ENCODE results near the gene FH. TPM values are rescaled to one million over a fixed set of nuclear protein-coding genes. Genes with fewer than 3 reads are reported as not detected.

Gene FH
- total RNA-seq, result 10 to 100 TPM; 63.6 to 83.4 (median 69.1) TPM

GRCh38 chr1:241519308-241520079 lies at the start of gene FH:
TSS of gene FH (minus strand) at chr1:241519755. CDS start at chr1:241519722, 33 bp downstream.
- intact Hi-C loops (cut with DNase I), result loop anchor here (5.0 kb wide), 1 partner anchor 123 kb away; the partner anchor contains the start of genes CHML and OPN3
- WGBS, result 0% methylated on average over 9 of the region's 70 CpGs
- TF ChIP-seq CTCF (IDR thresholded peaks at IDR 0.05), result no peak
- no peak for TF ChIP-seq EP300 (IDR thresholded peaks at IDR 0.05)
- peak; percentile 21 for TF ChIP-seq POLR2A (IDR thresholded peaks at IDR 0.05; ENCODE audit: low read depth)
- peak; percentile 91 to 95 for TF ChIP-seq POLR2AphosphoS5 (IDR thresholded peaks at IDR 0.05)

GRCh38 chr1:241560849-241561187 lies 41.3 kb upstream of the FH start:
- H3K4me1 ChIP-seq, result no peaks in the 10 kb centered on the region
- WGBS, result 92% methylated on average over 3 of the region's 3 CpGs
- intact Hi-C loops (cut with DNase I), result no loop called here
- no peak overlapping the region for H3K27ac ChIP-seq (replicated peaks in 1 of 4)
- H3K9me3 ChIP-seq, result no peaks in the 10 kb centered on the region
- DNase-seq (ENCODE audit: extremely low spot score), result no peak
- H3K27me3 ChIP-seq, result peaks cover 0 to 5% (median 0%) of the 10 kb centered on the region in 4 donors
- TF ChIP-seq POLR2A (IDR thresholded peaks at IDR 0.05; ENCODE audit: low read depth) (no peak), CTCF (IDR thresholded peaks at IDR 0.05) (no peak), POLR2AphosphoS5 (IDR thresholded peaks at IDR 0.05) (no peak), EP300 (IDR thresholded peaks at IDR 0.05) (no peak)
- H3K4me3 ChIP-seq, result no peak overlapping the region
- no peaks in the 10 kb centered on the region for H3K36me3 ChIP-seq

More at GRCh38 chr1:241519308-241520079, at the start of gene FH:
- H3K4me1 ChIP-seq, result peaks cover 0 to 26% (median 22%) of the 10 kb centered on the region in 4 donors
- peak; percentile 99 for DNase-seq (ENCODE audit: extremely low spot score)
- no peaks in the 10 kb centered on the region for H3K9me3 ChIP-seq
- H3K27ac ChIP-seq (replicated peaks in 1 of 4), result peak within 1 kb of the TSS; percentile 86 to 96 (median 92)
- no peaks in the 10 kb centered on the region for H3K27me3 ChIP-seq
- H3K36me3 ChIP-seq, result peaks cover 0 to 19% (median 10%) of the 10 kb centered on the region in 4 donors
- peak within 1 kb of the TSS; percentile 71 to 90 (median 88) for H3K4me3 ChIP-seq

GRCh38 chr1:241560146-241560848 lies 40.7 kb upstream of the FH start:
- no peak for TF ChIP-seq EP300 (IDR thresholded peaks at IDR 0.05)
- no peak for TF ChIP-seq POLR2AphosphoS5 (IDR thresholded peaks at IDR 0.05)
- no peak for TF ChIP-seq CTCF (IDR thresholded peaks at IDR 0.05)
- no peak for TF ChIP-seq POLR2A (IDR thresholded peaks at IDR 0.05; ENCODE audit: low read depth)
- intact Hi-C loops (cut with DNase I), result no loop called here
- Histone ChIP-seq H3K9me3 (no peaks in the 10 kb centered on the region), H3K36me3 (no peaks in the 10 kb centered on the region), H3K27me3 (peaks cover 0 to 5% (median 0%) of the 10 kb centered on the region in 4 donors), H3K4me3 (no peak overlapping the region), H3K4me1 (no peaks in the 10 kb centered on the region), H3K27ac (replicated peaks in 1 of 4) (no peak overlapping the region)
- DNase-seq (ENCODE audit: extremely low spot score), result no peak
- WGBS, result 82% methylated on average over 4 of the region's 4 CpGs

GRCh38 chr1:241557551-241558193 lies 38.1 kb upstream of the FH start:
- 75% methylated on average over 5 of the region's 5 CpGs for whole genome bisulfite sequencing
- TF ChIP-seq CTCF (IDR thresholded peaks at IDR 0.05) (no peak), POLR2AphosphoS5 (IDR thresholded peaks at IDR 0.05) (no peak), EP300 (IDR thresholded peaks at IDR 0.05) (no peak), POLR2A (IDR thresholded peaks at IDR 0.05; ENCODE audit: low read depth) (no peak)
- Histone ChIP-seq H3K4me3 (no peak overlapping the region), H3K36me3 (no peaks in the 10 kb centered on the region), H3K9me3 (no peaks in the 10 kb centered on the region), H3K27ac (replicated peaks in 1 of 4) (no peak overlapping the region), H3K27me3 (peaks cover 0 to 5% (median 0%) of the 10 kb centered on the region in 4 donors), H3K4me1 (no peaks in the 10 kb centered on the region)
- no peak for DNase-seq (ENCODE audit: extremely low spot score)
- intact Hi-C loops (cut with DNase I), result no loop called here

All from esophagus muscularis mucosa (tissue), 4 donors.